ENCODE results near the gene SDK1.
"Not testable (repeated sequence)": the region's sequence is repeated elsewhere in the genome, so short reads cannot be mapped to it uniquely, and the experiment has no call there.

SDK1 gene

GRCh38 chr7:4093035-4093434, 792.0 kb downstream of the SDK1 start:
- TF ChIP-seq CTCF (conservative IDR thresholded peaks at IDR 0.05; ENCODE audit: control insufficient read depth, insufficient read depth, low read depth, low read length), result no peak
- DNase-seq (ENCODE audit: low read depth), result no peak
- no peak overlapping the region for H3K4me3 ChIP-seq (ENCODE audit: control insufficient read depth, low read depth, low read length)

- TF ChIP-seq CTCF (conservative IDR thresholded peaks at IDR 0.05; ENCODE audit: control insufficient read depth, insufficient read depth, low read depth, low read length), result no peak
- no peak for DNase-seq (ENCODE audit: low read depth)
- no peak overlapping the region for H3K4me3 ChIP-seq (ENCODE audit: control insufficient read depth, low read depth, low read length)
These were observed 792.4 kb downstream of the SDK1 start for GRCh38 chr7:4093483-4093882.

- DNase-seq (ENCODE audit: low read depth), result not testable (repeated sequence)
These were observed 793.1 kb downstream of the SDK1 start for GRCh38 chr7:4094158-4094557.

GRCh38 chr7:4097001-4097609, 796.1 kb downstream of the SDK1 start:
- no peak for DNase-seq (ENCODE audit: low read depth)
- TF ChIP-seq CTCF (conservative IDR thresholded peaks at IDR 0.05; ENCODE audit: control insufficient read depth, insufficient read depth, low read depth, low read length), result no peak
- H3K4me3 ChIP-seq (ENCODE audit: control insufficient read depth, low read depth, low read length), result no peak overlapping the region

More at GRCh38 chr7:4094158-4094557, 793.1 kb downstream of the SDK1 start:
- H3K4me3 ChIP-seq (ENCODE audit: control insufficient read depth, low read depth, low read length), result not testable (repeated sequence)

- H3K4me3 ChIP-seq (ENCODE audit: control insufficient read depth, low read depth, low read length), result no peak overlapping the region
- no peak for DNase-seq (ENCODE audit: low read depth)
- no peak for TF ChIP-seq CTCF (conservative IDR thresholded peaks at IDR 0.05; ENCODE audit: control insufficient read depth, insufficient read depth, low read depth, low read length)
These were observed 797.1 kb downstream of the SDK1 start for GRCh38 chr7:4098169-4098568.

GRCh38 chr7:4099651-4100050, 798.6 kb downstream of the SDK1 start:
- H3K4me3 ChIP-seq (ENCODE audit: control insufficient read depth, low read depth, low read length), result no peak overlapping the region
- no peak for TF ChIP-seq CTCF (conservative IDR thresholded peaks at IDR 0.05; ENCODE audit: control insufficient read depth, insufficient read depth, low read depth, low read length)
- DNase-seq (ENCODE audit: low read depth), result no peak

GRCh38 chr7:4100148-4100547, 799.1 kb downstream of the SDK1 start:
- DNase-seq (ENCODE audit: low read depth), result no peak
- no peak for TF ChIP-seq CTCF (conservative IDR thresholded peaks at IDR 0.05; ENCODE audit: control insufficient read depth, insufficient read depth, low read depth, low read length)
- no peak overlapping the region for H3K4me3 ChIP-seq (ENCODE audit: control insufficient read depth, low read depth, low read length)

Measured in fibroblast of mammary gland (primary cell).